ENCODE data around the gene NASP.
A peak's percentile ranks its signal among the peaks of the same experiment; 100 is the strongest.

Gene NASP

GRCh38 chr1:45583666-45584350, at the start of gene NASP:
Gene NASP, plus strand, starts transcription at chr1:45584041. Its CDS starts 106 bp downstream, at chr1:45584147.
- peak; percentile 73 for DNase-seq (ENCODE audit: low read depth)
- peak within 1 kb of the TSS; percentile 99 for H3K4me3 ChIP-seq (ENCODE audit: low read length)
- no peak; the same call in 1 of the 2 replicates for TF ChIP-seq CTCF (conservative IDR thresholded peaks at IDR 0.05; ENCODE audit: low read length)

GRCh38 chr1:45535988-45536766, 47.7 kb upstream of the NASP start:
- no peak overlapping the region for H3K4me3 ChIP-seq (ENCODE audit: low read length)
- no peak for DNase-seq (ENCODE audit: low read depth)
- no peak for TF ChIP-seq CTCF (conservative IDR thresholded peaks at IDR 0.05; ENCODE audit: low read length)

GRCh38 chr1:45536886-45537285, 47.0 kb upstream of the NASP start:
- no peak for DNase-seq (ENCODE audit: low read depth)
- no peak for TF ChIP-seq CTCF (conservative IDR thresholded peaks at IDR 0.05; ENCODE audit: low read length)
- H3K4me3 ChIP-seq (ENCODE audit: low read length) = no peak overlapping the region

- DNase-seq (ENCODE audit: low read depth) = no peak
- TF ChIP-seq CTCF (conservative IDR thresholded peaks at IDR 0.05; ENCODE audit: low read length) = no peak
Measured at GRCh38 chr1:45541193-45541592, 42.6 kb upstream of the NASP start.

GRCh38 chr1:45542591-45542990, 41.2 kb upstream of the NASP start:
- no peak overlapping the region for H3K4me3 ChIP-seq (ENCODE audit: low read length)
- DNase-seq (ENCODE audit: low read depth) = no peak
- TF ChIP-seq CTCF (conservative IDR thresholded peaks at IDR 0.05; ENCODE audit: low read length) = no peak

More at GRCh38 chr1:45541193-45541592, 42.6 kb upstream of the NASP start:
- no peak overlapping the region for H3K4me3 ChIP-seq (ENCODE audit: low read length)

- H3K4me3 ChIP-seq (ENCODE audit: low read length) = no peak overlapping the region
- TF ChIP-seq CTCF (conservative IDR thresholded peaks at IDR 0.05; ENCODE audit: low read length) = no peak
- DNase-seq (ENCODE audit: low read depth) = no peak
Measured at GRCh38 chr1:45543581-45544417, 40.0 kb upstream of the NASP start.

All from AG10803 (cell line).